K562 (cell line): ENCODE measurements around the gene AGO4. TPM values are rescaled to one million over a fixed set of nuclear protein-coding genes. Genes with fewer than 3 reads are reported as not detected.

Experiments used
- CEBPZ ChIP-seq: fragments of 150-350 bp; IDR thresholded peaks from 2 replicates; pipeline ENCODE4 v1.6.1; 2014; ENCODE audit warnings: low read depth, mild to moderate bottlenecking, low read length, borderline replicate concordance
- CTBP1 ChIP-seq: fragments of 450-650 bp; IDR thresholded peaks from 2 replicates; pipeline ENCODE4 v1.6.1; 2016; ENCODE audit warnings: borderline replicate concordance
- DACH1 ChIP-seq: fragments of 450-650 bp; IDR thresholded peaks from 2 replicates; pipeline ENCODE4 v1.6.1; 2018; ENCODE audit not compliant: partially characterized antibody
- EP300 ChIP-seq: IDR thresholded peaks from 2 replicates; pipeline ENCODE4 v1.6.1; 2012; ENCODE audit warnings: low read length, improper control_type of control experiment
- GTF2F1 ChIP-seq: IDR thresholded peaks from 2 replicates; pipeline ENCODE4 v1.6.1; 2011; ENCODE audit warnings: low read depth, low read length, improper control_type of control experiment
- HMG20A ChIP-seq: fragments of 450-650 bp; formaldehyde crosslinking; conservative IDR thresholded peaks from 2 replicates; pipeline ENCODE4 v1.4.0; 2020; ENCODE audit warnings: mild to moderate bottlenecking, mixed read lengths
- ILK ChIP-seq: fragments of 450-650 bp; IDR thresholded peaks from 2 replicates; pipeline ENCODE4 v1.6.1; 2016; ENCODE audit warnings: missing genetic modification characterization, low read depth, mild to moderate bottlenecking, missing compliant biosample characterization, moderate library complexity, borderline replicate concordance
- MIER1 ChIP-seq: fragments of 450-650 bp; IDR thresholded peaks from 2 replicates; pipeline ENCODE4 v1.6.1; 2016; ENCODE audit warnings: antibody characterized with exemption, mild to moderate bottlenecking, low read depth
- POLR2AphosphoS2 ChIP-seq: IDR thresholded peaks from 2 replicates; pipeline ENCODE4 v1.6.1; 2012; ENCODE audit warnings: low read length, improper control_type of control experiment
- RNF219 ChIP-seq: fragments of 250-450 bp; sonication (Bioruptor Pico); IDR thresholded peaks from 2 replicates; pipeline ENCODE4 v1.5.0; 2022; ENCODE audit warnings: mild to moderate bottlenecking
- SOX6 ChIP-seq: fragments of 450-650 bp; IDR thresholded peaks from 2 replicates; pipeline ENCODE4 v1.6.1; 2014; ENCODE audit warnings: mild to moderate bottlenecking
- SREBF1 ChIP-seq: fragments of 150-350 bp; IDR thresholded peaks from 2 replicates; pipeline ENCODE4 v1.6.1; 2014; ENCODE audit warnings: antibody characterized with exemption, low read depth, low read length, borderline replicate concordance
- STAT5A ChIP-seq: IDR thresholded peaks from 2 replicates; pipeline ENCODE4 v1.6.1; 2012; ENCODE audit warnings: low read length, inconsistent platforms, borderline replicate concordance
- THAP12 ChIP-seq: fragments of 250-450 bp; sonication (Bioruptor Pico); IDR thresholded peaks from 2 replicates; pipeline ENCODE4 v1.9.0; 2021; ENCODE audit warnings: mild to moderate bottlenecking, inconsistent platforms
- THRA ChIP-seq: fragments of 450-650 bp; IDR thresholded peaks from 2 replicates; pipeline ENCODE4 v1.6.1; 2017; ENCODE audit warnings: mild to moderate bottlenecking, moderate library complexity
- TSC22D4 ChIP-seq: fragments of 450-650 bp; IDR thresholded peaks from 2 replicates; pipeline ENCODE4 v1.6.1; 2016; ENCODE audit warnings: missing genetic modification characterization, missing biosample characterization, control low read depth
- ZBTB7A ChIP-seq: IDR thresholded peaks from 2 replicates; pipeline ENCODE4 v1.6.1; 2011; ENCODE audit warnings: low read depth, mild to moderate bottlenecking, low read length, moderate library complexity, borderline replicate concordance; ENCODE audit not compliant: control insufficient read depth
- ZNF316 ChIP-seq: fragments of 450-650 bp; IDR thresholded peaks from 2 replicates; pipeline ENCODE4 v1.6.1; 2016
- ZNF79 ChIP-seq: fragments of 250-450 bp; sonication (Bioruptor Pico); IDR thresholded peaks from 2 replicates; pipeline ENCODE4 v1.4.0; 2020; ENCODE audit warnings: low read depth, mild to moderate bottlenecking, moderate library complexity
- polyA plus RNA-seq, 8 experiments: library from polyadenylated mRNA; depleted of rRNA in 4 of 8; stranded (reverse) in 5 of 8; unstranded in 3 of 8; fragments of >200 nt; fragmentation: Nextera tagmentation in 2 of 8; fragmentation: Illumina TruSeq in 1 of 8; extraction: Ambion mirVana in 2 of 8; extraction: Trizol in 1 of 8; gene quantifications; 2 replicates each; pipeline versions ENCODE4 v1.2.1 to v1.2.3, GENCODE V29; 2011 to 2014; ENCODE audit warnings: inconsistent platforms in 1 of 8, missing spikeins in 1 of 8
- total RNA-seq, 7 experiments: library from RNA; depleted of rRNA in 6 of 7; stranded (reverse); fragments of >200 nt in 6 of 7; fragmentation: Illumina TruSeq in 2 of 7; extraction: Trizol in 2 of 7; gene quantifications; 2 replicates each; pipeline versions ENCODE4 v1.2.1 to v1.2.3, GENCODE V29; 2011 to 2021; ENCODE audit warnings: low replicate concordance in 1 of 7

The AGO4 gene
- total and polyA plus RNA-seq, 9 of the 15 experiments (the other 6 are each of a cell fraction or from before 2014, with no cell fraction given): 1.3 to 10.5 (median 6.5) TPM

- TF ChIP-seq CEBPZ (no peak), HMG20A (CRISPR knock-in tag) (no peak), POLR2AphosphoS2 (no peak), THAP12 (no peak), RNF219 (CRISPR knock-in tag) (no peak), DACH1 (no peak), GTF2F1 (no peak), CTBP1 (peak; percentile 65; the same call in 1 of the 2 replicates), MIER1 (peak; percentile 41; the same call in 1 of the 2 replicates), TSC22D4 (tag) (peak; percentile 90), THRA (no peak), ZNF79 (CRISPR knock-in tag) (no peak), EP300 (peak; percentile 48), STAT5A (no peak), ILK (tag) (no peak), ZBTB7A (peak; percentile 86; the same call in 1 of the 2 replicates), SREBF1 (no peak), ZNF316 (no peak), SOX6 (peak; percentile 82)
These were observed 79.0 kb downstream of the AGO4 start (continued) for GRCh38 chr1:35886577-35887431.
